ENCODE results near the gene GRID1.

The GRID1 gene

GRCh38 chr10:85603151-85603940 is 763.2 kb downstream of the GRID1 start:
- TF ChIP-seq EZH2phosphoT487 (IDR thresholded peaks at IDR 0.05; ENCODE audit: low read length) = no peak
- no peak for TF ChIP-seq EZH2 (optimal IDR thresholded peaks at IDR 0.05; ENCODE audit: low read depth, low read length)
- no peak for TF ChIP-seq CTCF (IDR thresholded peaks at IDR 0.05; ENCODE audit: low read length)
- Histone ChIP-seq H3K4me3 (ENCODE audit: low read length) (no peak overlapping the region), H3K27ac (ENCODE audit: low read length) (no peak overlapping the region), H3K9ac (ENCODE audit: low read length) (no peak overlapping the region), H3K9me3 (replicated peaks; ENCODE audit: insufficient read depth, low read length) (no peaks in the 10 kb centered on the region), H4K20me1 (ENCODE audit: insufficient read depth, low read length) (no peaks in the 10 kb centered on the region), H3K9me2 (replicated peaks; ENCODE audit: insufficient read depth, low read length) (no peaks in the 10 kb centered on the region), H3K79me2 (ENCODE audit: low read length) (no peaks in the 10 kb centered on the region), H3K27me3 (replicated peaks; ENCODE audit: insufficient read depth, low read length) (no peaks in the 10 kb centered on the region), H3K4me2 (ENCODE audit: low read depth, low read length) (no peak overlapping the region), H3K4me1 (ENCODE audit: low read length) (no peaks in the 10 kb centered on the region), H2AFZ (ENCODE audit: low read length) (no peak overlapping the region), H3F3A (ENCODE audit: insufficient read depth, low read length) (no peaks in the 10 kb centered on the region), H3K36me3 (replicated peaks; ENCODE audit: insufficient read depth, low read length) (no peaks in the 10 kb centered on the region)
- no peak for DNase-seq

GRCh38 chr10:85602713-85603112 is 763.9 kb downstream of the GRID1 start:
- no peaks in the 10 kb centered on the region for H3K9me2 ChIP-seq (replicated peaks; ENCODE audit: insufficient read depth, low read length)
- no peaks in the 10 kb centered on the region for H3K27me3 ChIP-seq (replicated peaks; ENCODE audit: insufficient read depth, low read length)
- H3K27ac ChIP-seq (ENCODE audit: low read length) = no peak overlapping the region
- H3K9me3 ChIP-seq (replicated peaks; ENCODE audit: insufficient read depth, low read length) = no peaks in the 10 kb centered on the region
- no peak for DNase-seq
- no peaks in the 10 kb centered on the region for H3K79me2 ChIP-seq (ENCODE audit: low read length)
- no peaks in the 10 kb centered on the region for H4K20me1 ChIP-seq (ENCODE audit: insufficient read depth, low read length)
- TF ChIP-seq CTCF (IDR thresholded peaks at IDR 0.05; ENCODE audit: low read length) (no peak), EZH2phosphoT487 (IDR thresholded peaks at IDR 0.05; ENCODE audit: low read length) (no peak), EZH2 (optimal IDR thresholded peaks at IDR 0.05; ENCODE audit: low read depth, low read length) (no peak)
- no peaks in the 10 kb centered on the region for H3K4me1 ChIP-seq (ENCODE audit: low read length)
- H3K4me3 ChIP-seq (ENCODE audit: low read length) = no peak overlapping the region
- H3K4me2 ChIP-seq (ENCODE audit: low read depth, low read length) = no peak overlapping the region
- H2AFZ ChIP-seq (ENCODE audit: low read length) = no peak overlapping the region
- H3F3A ChIP-seq (ENCODE audit: insufficient read depth, low read length) = no peaks in the 10 kb centered on the region
- no peak overlapping the region for H3K9ac ChIP-seq (ENCODE audit: low read length)
- no peaks in the 10 kb centered on the region for H3K36me3 ChIP-seq (replicated peaks; ENCODE audit: insufficient read depth, low read length)

- no peak for DNase-seq
- H3K9me2 ChIP-seq (replicated peaks; ENCODE audit: insufficient read depth, low read length) = no peaks in the 10 kb centered on the region
- H3K27ac ChIP-seq (ENCODE audit: low read length) = no peak overlapping the region
- no peaks in the 10 kb centered on the region for H3K27me3 ChIP-seq (replicated peaks; ENCODE audit: insufficient read depth, low read length)
- no peaks in the 10 kb centered on the region for H3F3A ChIP-seq (ENCODE audit: insufficient read depth, low read length)
- no peaks in the 10 kb centered on the region for H3K36me3 ChIP-seq (replicated peaks; ENCODE audit: insufficient read depth, low read length)
- no peak for TF ChIP-seq CTCF (IDR thresholded peaks at IDR 0.05; ENCODE audit: low read length)
- TF ChIP-seq EZH2 (optimal IDR thresholded peaks at IDR 0.05; ENCODE audit: low read depth, low read length) = no peak
- TF ChIP-seq EZH2phosphoT487 (IDR thresholded peaks at IDR 0.05; ENCODE audit: low read length) = no peak
- H3K9me3 ChIP-seq (replicated peaks; ENCODE audit: insufficient read depth, low read length) = no peaks in the 10 kb centered on the region
- H4K20me1 ChIP-seq (ENCODE audit: insufficient read depth, low read length) = no peaks in the 10 kb centered on the region
- H3K4me1 ChIP-seq (ENCODE audit: low read length) = no peaks in the 10 kb centered on the region
- no peak overlapping the region for H3K4me2 ChIP-seq (ENCODE audit: low read depth, low read length)
- no peak overlapping the region for H2AFZ ChIP-seq (ENCODE audit: low read length)
- H3K9ac ChIP-seq (ENCODE audit: low read length) = no peak overlapping the region
- H3K4me3 ChIP-seq (ENCODE audit: low read length) = no peak overlapping the region
- H3K79me2 ChIP-seq (ENCODE audit: low read length) = no peaks in the 10 kb centered on the region
Measured at GRCh38 chr10:85602306-85602705, 764.3 kb downstream of the GRID1 start.
